CMK (cell line): ENCODE data around the gene WDR33.
"Not testable (repeated sequence)": the region's sequence is repeated elsewhere in the genome, so short reads cannot be mapped to it uniquely, and the experiment has no call there.

Experiments used
- DNase-seq: peaks from one replicate; pipeline ENCODE4 v3.0.0-alpha.2; 2010; ENCODE audit warnings: low read depth

Gene WDR33

GRCh38 chr2:127810619-127811396, at the start of gene WDR33:
Gene WDR33, minus strand, starts transcription at chr2:127811171. Its CDS starts 40,190 bp downstream, at chr2:127770981.
- peak; percentile 82 for DNase-seq

- DNase-seq = no peak
These were observed 49.2 kb upstream of the WDR33 start for GRCh38 chr2:127860130-127860529.

- DNase-seq = no peak
These were observed 48.7 kb upstream of the WDR33 start for GRCh38 chr2:127859712-127860085.

- DNase-seq = no peak
These were observed 46.4 kb upstream of the WDR33 start for GRCh38 chr2:127857265-127857808.

GRCh38 chr2:127853671-127854070, 42.7 kb upstream of the WDR33 start:
- no peak for DNase-seq

- no peak for DNase-seq
These were observed 41.4 kb upstream of the WDR33 start for GRCh38 chr2:127852388-127852787.

GRCh38 chr2:127847931-127848330, 37.0 kb upstream of the WDR33 start:
- no peak for DNase-seq

GRCh38 chr2:127844973-127845372, 34.0 kb upstream of the WDR33 start:
- DNase-seq = no peak

GRCh38 chr2:127843677-127844076, 32.7 kb upstream of the WDR33 start:
- DNase-seq = no peak

GRCh38 chr2:127841466-127842178, 30.7 kb upstream of the WDR33 start:
- no peak for DNase-seq

- no peak for DNase-seq
These were observed 29.9 kb upstream of the WDR33 start for GRCh38 chr2:127840893-127841292.

- no peak for DNase-seq
These were observed 24.0 kb upstream of the WDR33 start for GRCh38 chr2:127834951-127835350.

GRCh38 chr2:127829845-127830246, 18.9 kb upstream of the WDR33 start:
- no peak for DNase-seq

GRCh38 chr2:127826708-127827107, 15.7 kb upstream of the WDR33 start:
- DNase-seq = not testable (repeated sequence)

- DNase-seq = no peak
These were observed 15.1 kb upstream of the WDR33 start for GRCh38 chr2:127826047-127826446.

- no peak for DNase-seq
These were observed 9.2 kb upstream of the WDR33 start for GRCh38 chr2:127820080-127820668.

- no peak for DNase-seq
These were observed 7.9 kb upstream of the WDR33 start for GRCh38 chr2:127818794-127819425.

GRCh38 chr2:127818241-127818640, 7.3 kb upstream of the WDR33 start:
- DNase-seq = no peak

- DNase-seq = no peak
These were observed 3.7 kb upstream of the WDR33 start for GRCh38 chr2:127814677-127815076.

GRCh38 chr2:127812441-127812840, 1.5 kb upstream of the WDR33 start:
- not testable (repeated sequence) for DNase-seq

GRCh38 chr2:127811397-127812321, 688 bp upstream of the WDR33 start:
- DNase-seq = no peak
